Epithelial cell of proximal tubule (primary cell): Measurements from ENCODE around the gene ARID3B. TPM values are rescaled to one million over a fixed set of nuclear protein-coding genes. Genes with fewer than 3 reads are reported as not detected.

Experiments used
- DNase-seq: peaks from one replicate; pipeline ENCODE4 v3.0.0-alpha.2; 2011; ENCODE audit warnings: low read depth
- H3K4me3 ChIP-seq: 2 replicates; pipeline ENCODE4 v1.5.1; 2011; ENCODE audit warnings: low read depth, mild to moderate bottlenecking, low read length
- total RNA-seq: library from RNA; depleted of rRNA; stranded (reverse); fragments of >200 nt; gene quantifications from 2 replicates; pipeline ENCODE4 v1.2.3, GENCODE V29; 2015
- TF ChIP-seq, protein P1 (sequence below): conservative IDR thresholded peaks from 2 replicates; pipeline ENCODE4 v1.5.1; 2012; ENCODE audit warnings: low read depth, mild to moderate bottlenecking, low read length

Gene ARID3B
- total RNA-seq, 1 donor from 2014 or later = 22.4 TPM

DNA sequence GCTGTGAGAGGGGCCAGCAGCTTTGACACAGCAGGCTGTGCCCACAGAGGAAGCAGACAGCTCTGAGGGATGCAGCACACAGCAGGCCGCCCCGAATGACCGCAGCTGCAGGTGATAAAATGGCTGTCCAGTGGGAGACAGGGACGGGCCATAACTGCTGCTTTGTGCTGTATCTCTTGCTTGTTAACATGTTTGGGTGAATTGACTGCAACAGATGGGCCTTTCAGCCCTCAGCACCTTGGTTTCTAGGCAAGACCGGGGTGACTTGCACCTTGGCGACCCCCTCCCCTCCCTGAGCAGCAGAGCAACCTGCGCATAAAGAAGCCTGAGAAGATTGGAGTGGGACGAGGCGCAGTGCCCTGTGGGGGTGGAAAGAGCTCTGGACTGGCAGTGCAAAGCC is 38.0 kb downstream of the ARID3B start:
- no peak for DNase-seq
- H3K4me3 ChIP-seq = no peak overlapping the region
- TF ChIP-seq, protein P1, sequence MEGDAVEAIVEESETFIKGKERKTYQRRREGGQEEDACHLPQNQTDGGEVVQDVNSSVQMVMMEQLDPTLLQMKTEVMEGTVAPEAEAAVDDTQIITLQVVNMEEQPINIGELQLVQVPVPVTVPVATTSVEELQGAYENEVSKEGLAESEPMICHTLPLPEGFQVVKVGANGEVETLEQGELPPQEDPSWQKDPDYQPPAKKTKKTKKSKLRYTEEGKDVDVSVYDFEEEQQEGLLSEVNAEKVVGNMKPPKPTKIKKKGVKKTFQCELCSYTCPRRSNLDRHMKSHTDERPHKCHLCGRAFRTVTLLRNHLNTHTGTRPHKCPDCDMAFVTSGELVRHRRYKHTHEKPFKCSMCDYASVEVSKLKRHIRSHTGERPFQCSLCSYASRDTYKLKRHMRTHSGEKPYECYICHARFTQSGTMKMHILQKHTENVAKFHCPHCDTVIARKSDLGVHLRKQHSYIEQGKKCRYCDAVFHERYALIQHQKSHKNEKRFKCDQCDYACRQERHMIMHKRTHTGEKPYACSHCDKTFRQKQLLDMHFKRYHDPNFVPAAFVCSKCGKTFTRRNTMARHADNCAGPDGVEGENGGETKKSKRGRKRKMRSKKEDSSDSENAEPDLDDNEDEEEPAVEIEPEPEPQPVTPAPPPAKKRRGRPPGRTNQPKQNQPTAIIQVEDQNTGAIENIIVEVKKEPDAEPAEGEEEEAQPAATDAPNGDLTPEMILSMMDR = no peak

DNA sequence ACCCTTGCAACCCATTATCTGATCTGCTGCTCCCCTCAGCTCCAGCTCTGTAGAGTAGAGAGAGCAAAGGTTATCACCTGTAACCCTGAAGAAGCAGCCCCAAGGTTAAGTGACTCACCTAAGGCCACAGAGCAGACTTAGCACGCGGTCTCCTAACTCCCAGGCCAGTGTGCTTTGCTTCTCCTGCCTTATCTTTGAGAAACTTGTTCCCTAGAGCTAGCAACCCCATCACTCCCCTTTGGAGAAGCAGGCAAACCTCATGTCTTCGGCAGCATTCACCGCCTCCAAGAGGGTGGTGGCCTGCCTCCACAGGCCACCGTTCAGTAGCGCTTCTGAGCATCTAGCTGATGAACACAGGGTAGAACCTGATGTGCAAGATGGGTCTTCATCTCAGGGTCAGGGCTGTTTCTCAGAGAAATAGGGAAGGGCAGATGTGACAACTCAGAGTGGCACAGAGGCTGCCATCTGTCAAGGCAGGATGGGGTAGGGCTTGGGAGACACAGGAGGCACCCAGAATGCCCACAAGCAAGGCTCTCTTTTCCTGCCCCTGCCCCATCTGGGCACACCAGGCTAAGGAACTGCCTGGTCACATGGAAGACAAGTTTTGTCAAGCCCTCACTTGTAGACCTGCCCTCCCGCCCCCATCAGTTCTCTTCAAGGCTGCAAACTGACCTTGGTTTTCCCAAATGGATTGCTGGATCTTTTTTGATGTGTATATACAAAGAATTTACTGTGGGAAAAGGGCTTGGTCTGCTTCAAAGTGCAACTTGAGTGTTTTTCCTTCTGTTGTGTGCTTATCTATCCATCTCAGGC is 39.7 kb downstream of the ARID3B start:
- TF ChIP-seq, protein P1 = no peak
- no peak overlapping the region for H3K4me3 ChIP-seq
- no peak for DNase-seq

DNA sequence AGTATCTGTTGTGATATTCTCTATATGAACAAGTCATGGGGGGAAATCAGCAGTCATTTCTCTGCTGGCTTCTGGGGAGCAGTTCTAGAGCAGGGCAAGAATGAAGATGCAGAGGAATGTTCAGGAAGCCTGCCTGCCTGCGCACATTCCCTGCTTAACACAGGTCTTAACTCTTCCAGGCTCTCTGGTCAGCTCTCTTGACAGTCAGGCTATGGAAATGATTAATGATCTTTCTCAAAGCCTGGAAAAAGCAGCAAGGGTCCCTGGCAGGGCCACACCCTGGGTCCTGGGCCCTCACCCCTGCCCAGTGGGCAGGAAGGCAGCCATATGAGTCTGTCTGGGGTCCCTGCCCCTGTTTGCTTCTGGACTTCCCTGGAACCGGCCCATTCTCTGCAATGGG is 43.2 kb downstream of the ARID3B start:
- no peak for DNase-seq
- TF ChIP-seq, protein P1 = no peak
- no peak overlapping the region for H3K4me3 ChIP-seq

DNA sequence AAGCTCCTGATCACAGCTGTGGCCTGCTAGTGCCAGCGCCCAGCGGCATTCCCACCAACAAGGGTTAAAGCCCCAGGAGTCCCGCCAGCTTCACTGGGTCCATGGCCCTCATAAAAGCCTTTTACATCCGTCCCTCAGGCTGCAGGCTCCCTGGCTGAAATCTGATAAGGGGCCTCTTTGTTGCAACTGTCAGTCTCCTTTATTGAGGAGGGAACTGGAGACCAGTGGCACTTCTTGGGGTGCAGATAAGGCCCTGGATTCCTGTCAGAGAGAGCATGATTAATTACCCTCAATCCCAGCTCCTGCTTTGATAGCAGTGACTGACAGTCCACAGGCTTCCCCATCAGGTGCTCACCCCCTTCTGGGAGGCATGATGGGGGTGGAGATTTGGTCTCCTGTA is 43.8 kb downstream of the ARID3B start:
- no peak for DNase-seq
- TF ChIP-seq, protein P1 = no peak

DNA sequence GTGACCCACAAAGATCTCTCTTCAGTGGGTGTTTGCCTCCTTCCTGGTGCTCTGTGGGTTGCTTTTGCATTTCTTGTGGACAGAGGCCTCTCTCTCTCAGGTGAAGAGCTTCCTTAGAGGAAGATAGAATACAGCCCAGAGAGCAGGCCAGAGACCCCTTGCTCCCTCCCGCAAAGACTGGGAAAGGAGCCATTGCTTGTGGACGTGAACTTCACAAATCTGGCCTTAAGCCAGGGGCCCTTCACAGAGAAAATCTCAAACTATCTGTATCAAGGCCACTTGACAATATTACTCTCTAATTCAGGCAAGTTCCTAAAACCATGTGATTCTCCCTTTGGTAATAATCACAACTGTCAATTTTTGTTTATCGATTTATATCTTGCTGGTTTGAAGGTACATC is 44.2 kb downstream of the ARID3B start:
- no peak overlapping the region for H3K4me3 ChIP-seq
- TF ChIP-seq, protein P1 = no peak
- no peak for DNase-seq

More for the DNA sequence above, 43.8 kb downstream of the ARID3B start:
- H3K4me3 ChIP-seq = no peak overlapping the region

DNA sequence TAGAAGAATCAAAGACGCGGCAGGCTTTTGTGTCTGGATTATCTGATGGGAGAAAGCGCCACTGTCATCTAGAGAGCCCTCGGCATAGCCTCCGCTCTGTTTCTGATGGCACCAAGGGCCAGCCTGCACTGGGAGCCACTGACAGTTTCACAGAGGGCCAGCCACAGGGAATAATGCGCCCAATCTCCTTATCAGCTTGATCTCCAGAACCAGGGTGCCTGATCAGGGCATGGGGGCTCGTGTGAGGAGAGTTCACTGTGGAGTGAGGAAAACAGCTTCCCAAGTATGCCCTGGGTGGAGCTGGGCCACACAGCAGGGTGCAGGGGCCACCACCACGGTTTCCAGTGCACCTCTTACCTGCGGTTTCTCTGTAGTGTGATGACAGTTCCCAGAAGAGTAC is 44.8 kb downstream of the ARID3B start:
- DNase-seq = no peak
- no peak overlapping the region for H3K4me3 ChIP-seq
- TF ChIP-seq, protein P1 = no peak

DNA sequence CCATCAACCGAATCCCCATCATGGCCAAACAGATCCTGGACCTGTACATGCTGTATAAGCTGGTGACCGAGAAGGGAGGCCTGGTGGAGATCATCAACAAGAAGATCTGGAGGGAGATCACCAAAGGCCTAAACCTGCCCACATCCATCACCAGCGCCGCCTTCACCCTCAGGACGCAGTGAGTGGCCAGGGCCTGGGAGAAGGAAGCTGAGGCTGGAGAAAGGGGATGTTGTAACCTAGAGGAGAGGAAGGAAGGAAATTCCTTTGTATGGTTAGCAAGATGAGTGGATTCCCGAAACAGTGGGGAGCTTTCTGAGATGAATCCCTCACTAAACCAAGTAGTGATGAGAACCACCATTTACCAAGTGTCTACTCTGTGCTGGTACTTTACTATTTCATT is 48.8 kb downstream of the ARID3B start:
- TF ChIP-seq, protein P1 = no peak
- DNase-seq = no peak
- no peak overlapping the region for H3K4me3 ChIP-seq
